HG03097 (cell line): ENCODE data around the gene LCN2.

Experiments used
- ATAC-seq: cut with Tn5 transposase; IDR thresholded peaks from one replicate; pipeline ENCODE4 v1.9.1; 2021; ENCODE audit not compliant: unreplicated experiment, low FRiP score

Gene LCN2

GRCh38 chr9:128114326-128115186 lies 34.7 kb upstream of the LCN2 start:
- ATAC-seq: no peak

GRCh38 chr9:128115187-128116103 lies 33.8 kb upstream of the LCN2 start:
- ATAC-seq: no peak

- ATAC-seq: no peak
These were observed 32.9 kb upstream of the LCN2 start for GRCh38 chr9:128116104-128117083.

- ATAC-seq: peak; percentile 51
These were observed 31.4 kb upstream of the LCN2 start for GRCh38 chr9:128117613-128118471.

- no peak for ATAC-seq
These were observed 30.8 kb upstream of the LCN2 start for GRCh38 chr9:128118472-128118857.

- ATAC-seq: no peak
These were observed 30.1 kb upstream of the LCN2 start for GRCh38 chr9:128118971-128119665.

GRCh38 chr9:128120061-128120740 lies 29.1 kb upstream of the LCN2 start:
- no peak for ATAC-seq

- ATAC-seq: no peak
These were observed 28.4 kb upstream of the LCN2 start for GRCh38 chr9:128120741-128121465.

- no peak for ATAC-seq
These were observed 27.8 kb upstream of the LCN2 start for GRCh38 chr9:128121466-128121810.

- no peak for ATAC-seq
These were observed 27.1 kb upstream of the LCN2 start for GRCh38 chr9:128121924-128122808.

- no peak for ATAC-seq
These were observed 26.5 kb upstream of the LCN2 start for GRCh38 chr9:128122809-128123175.

GRCh38 chr9:128123451-128124080 lies 25.7 kb upstream of the LCN2 start:
- ATAC-seq: no peak

GRCh38 chr9:128124451-128124850 lies 24.8 kb upstream of the LCN2 start:
- ATAC-seq: no peak

- no peak for ATAC-seq
These were observed 24.2 kb upstream of the LCN2 start for GRCh38 chr9:128124873-128125579.

- ATAC-seq: no peak
These were observed 23.5 kb upstream of the LCN2 start for GRCh38 chr9:128125580-128126354.
